Sigmoid colon (tissue), 4 donors: ENCODE data around the gene IL1A.

Source experiments
- POLR2AphosphoS5 ChIP-seq, 4 donors: sonication (generic); formaldehyde crosslinking; IDR thresholded peaks; one replicate each; pipeline ENCODE4 v1.6.1; 2017; ENCODE audit warnings: antibody characterized with exemption in 4 of 4
- TF ChIP-seq, protein P1 (sequence below), 4 experiments: fragments of 450-650 bp in 3 of 4; fragments of 200-600 bp in 1 of 4; IDR thresholded peaks; one replicate each; pipeline ENCODE4 v1.5.1; 2016 to 2019; ENCODE audit warnings: antibody characterized with exemption in 4 of 4, mild to moderate bottlenecking in 3 of 4, moderate library complexity in 2 of 4

- TF ChIP-seq, protein P1, sequence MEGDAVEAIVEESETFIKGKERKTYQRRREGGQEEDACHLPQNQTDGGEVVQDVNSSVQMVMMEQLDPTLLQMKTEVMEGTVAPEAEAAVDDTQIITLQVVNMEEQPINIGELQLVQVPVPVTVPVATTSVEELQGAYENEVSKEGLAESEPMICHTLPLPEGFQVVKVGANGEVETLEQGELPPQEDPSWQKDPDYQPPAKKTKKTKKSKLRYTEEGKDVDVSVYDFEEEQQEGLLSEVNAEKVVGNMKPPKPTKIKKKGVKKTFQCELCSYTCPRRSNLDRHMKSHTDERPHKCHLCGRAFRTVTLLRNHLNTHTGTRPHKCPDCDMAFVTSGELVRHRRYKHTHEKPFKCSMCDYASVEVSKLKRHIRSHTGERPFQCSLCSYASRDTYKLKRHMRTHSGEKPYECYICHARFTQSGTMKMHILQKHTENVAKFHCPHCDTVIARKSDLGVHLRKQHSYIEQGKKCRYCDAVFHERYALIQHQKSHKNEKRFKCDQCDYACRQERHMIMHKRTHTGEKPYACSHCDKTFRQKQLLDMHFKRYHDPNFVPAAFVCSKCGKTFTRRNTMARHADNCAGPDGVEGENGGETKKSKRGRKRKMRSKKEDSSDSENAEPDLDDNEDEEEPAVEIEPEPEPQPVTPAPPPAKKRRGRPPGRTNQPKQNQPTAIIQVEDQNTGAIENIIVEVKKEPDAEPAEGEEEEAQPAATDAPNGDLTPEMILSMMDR (IDR thresholded peaks at IDR 0.05) = no peak
- no peak for TF ChIP-seq POLR2AphosphoS5 (IDR thresholded peaks at IDR 0.05)
These were observed 12.2 kb upstream of the IL1A start for GRCh38 chr2:112796486-112796885.
